Measurements from ENCODE around the gene SH3BGRL2.

SH3BGRL2 gene

DNA sequence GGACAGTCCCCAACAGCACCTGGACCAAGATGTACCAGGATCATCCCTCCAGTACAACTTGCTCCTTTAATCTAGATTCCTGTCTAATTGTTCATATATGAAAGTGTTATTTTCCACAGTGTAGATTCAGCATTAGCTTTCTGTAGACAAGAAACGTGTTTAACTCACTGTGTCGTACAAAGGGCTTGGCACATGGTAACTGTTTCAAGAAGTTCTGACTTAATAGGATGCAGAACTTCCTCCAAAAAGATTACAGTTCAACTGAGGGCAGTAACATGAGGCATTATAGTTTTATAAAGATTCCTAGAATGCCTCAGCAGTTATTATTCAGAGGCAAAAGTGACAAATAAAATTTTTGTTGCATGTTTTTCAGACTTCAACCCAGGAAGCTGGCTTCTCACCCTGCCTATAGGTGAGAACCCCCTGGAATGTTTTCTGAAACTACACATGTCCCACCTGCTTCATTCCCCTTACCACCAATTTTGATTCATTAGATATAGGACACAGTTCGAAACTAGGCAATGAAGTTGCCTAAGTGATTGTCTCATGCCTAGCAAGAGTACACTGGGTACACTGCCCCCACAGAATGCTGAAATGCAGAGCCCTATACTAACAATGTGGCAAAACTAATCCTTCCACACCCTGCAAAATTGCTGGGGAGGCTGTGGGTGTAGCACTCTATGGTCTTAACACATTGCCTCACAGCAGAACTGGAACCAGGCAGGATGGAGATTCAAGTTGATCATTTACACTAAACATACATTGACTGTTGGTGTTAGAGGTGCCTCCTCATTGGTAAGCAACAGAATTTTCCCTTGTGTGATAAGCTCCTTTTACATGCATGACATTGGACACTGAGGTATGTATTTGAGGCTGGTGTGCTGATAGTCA is 22.6 kb upstream of the SH3BGRL2 start:
- no peaks in the 10 kb centered on the region for H3K27me3 ChIP-seq (replicated peaks in 2 of 5; ENCODE audit: control insufficient read depth in 4 of 5, insufficient read depth in 5 of 5, low read length in 4 of 5)
- ChIA-PET CTCF (no interaction called here), POLR2A (no interaction called here)
- no peaks in the 10 kb centered on the region for H3K9me3 ChIP-seq (ENCODE audit: control extremely low read depth in 1 of 5, control insufficient read depth in 4 of 5, insufficient read depth in 2 of 5, low read depth in 1 of 5, low read length in 4 of 5)
- no peak overlapping the region for H3K27ac ChIP-seq (ENCODE audit: insufficient read depth in 1 of 2, low read depth in 1 of 2, low read length in 2 of 2, poor library complexity in 1 of 2, severe bottlenecking in 2 of 2)
- WGBS (ENCODE audit: insufficient coverage), result 88% methylated on average over 1 of the region's 3 CpGs
- no peaks in the 10 kb centered on the region for H3K36me3 ChIP-seq (ENCODE audit: control insufficient read depth in 4 of 4, insufficient read depth in 4 of 4, low read length in 3 of 4)
- no peak for DNase-seq
- no peak overlapping the region for H3K4me3 ChIP-seq (ENCODE audit: control insufficient read depth in 1 of 7, extremely low read depth in 1 of 7, insufficient read depth in 4 of 7, low read depth in 2 of 7, low read length in 6 of 7)
- no peaks in the 10 kb centered on the region for H3K4me1 ChIP-seq (ENCODE audit: control extremely low read depth in 1 of 4, control insufficient read depth in 4 of 4, insufficient read depth in 4 of 4, low read length in 3 of 4)

DNA sequence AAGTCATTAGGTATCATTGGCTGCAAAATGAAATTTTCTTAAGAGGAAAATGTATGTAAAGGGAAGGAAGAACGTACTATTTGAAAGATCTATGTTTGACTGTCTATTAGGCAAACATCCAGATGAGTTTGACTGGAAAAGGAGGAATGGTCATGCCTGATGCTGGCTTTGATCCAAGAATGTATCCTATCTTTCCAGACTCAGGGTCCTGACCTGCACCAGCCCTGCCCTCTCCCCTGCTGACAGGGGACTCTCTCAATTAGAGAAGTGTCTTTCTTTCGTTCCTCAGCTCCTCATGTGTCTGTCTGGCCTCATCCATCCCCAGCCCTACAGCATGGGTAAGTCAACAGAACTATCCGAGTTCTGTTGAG is 21.9 kb upstream of the SH3BGRL2 start:
- H3K27me3 ChIP-seq (replicated peaks in 2 of 5; ENCODE audit: control insufficient read depth in 4 of 5, insufficient read depth in 5 of 5, low read length in 4 of 5), result no peaks in the 10 kb centered on the region
- POLR2A ChIA-PET, result no interaction called here
- H3K27ac ChIP-seq (ENCODE audit: insufficient read depth in 1 of 2, low read depth in 1 of 2, low read length in 2 of 2, poor library complexity in 1 of 2, severe bottlenecking in 2 of 2), result no peak overlapping the region
- DNase-seq, result no peak
- H3K4me1 ChIP-seq (ENCODE audit: control extremely low read depth in 1 of 4, control insufficient read depth in 4 of 4, insufficient read depth in 4 of 4, low read length in 3 of 4), result no peaks in the 10 kb centered on the region
- no peaks in the 10 kb centered on the region for H3K36me3 ChIP-seq (ENCODE audit: control insufficient read depth in 4 of 4, insufficient read depth in 4 of 4, low read length in 3 of 4)
- 95% methylated on average over 3 of the region's 3 CpGs for WGBS (ENCODE audit: insufficient coverage)
- H3K9me3 ChIP-seq (ENCODE audit: control extremely low read depth in 1 of 5, control insufficient read depth in 4 of 5, insufficient read depth in 2 of 5, low read depth in 1 of 5, low read length in 4 of 5), result no peaks in the 10 kb centered on the region
- no peak overlapping the region for H3K4me3 ChIP-seq (ENCODE audit: control insufficient read depth in 1 of 7, extremely low read depth in 1 of 7, insufficient read depth in 4 of 7, low read depth in 2 of 7, low read length in 6 of 7)
- CTCF ChIA-PET, result no interaction called here

DNA sequence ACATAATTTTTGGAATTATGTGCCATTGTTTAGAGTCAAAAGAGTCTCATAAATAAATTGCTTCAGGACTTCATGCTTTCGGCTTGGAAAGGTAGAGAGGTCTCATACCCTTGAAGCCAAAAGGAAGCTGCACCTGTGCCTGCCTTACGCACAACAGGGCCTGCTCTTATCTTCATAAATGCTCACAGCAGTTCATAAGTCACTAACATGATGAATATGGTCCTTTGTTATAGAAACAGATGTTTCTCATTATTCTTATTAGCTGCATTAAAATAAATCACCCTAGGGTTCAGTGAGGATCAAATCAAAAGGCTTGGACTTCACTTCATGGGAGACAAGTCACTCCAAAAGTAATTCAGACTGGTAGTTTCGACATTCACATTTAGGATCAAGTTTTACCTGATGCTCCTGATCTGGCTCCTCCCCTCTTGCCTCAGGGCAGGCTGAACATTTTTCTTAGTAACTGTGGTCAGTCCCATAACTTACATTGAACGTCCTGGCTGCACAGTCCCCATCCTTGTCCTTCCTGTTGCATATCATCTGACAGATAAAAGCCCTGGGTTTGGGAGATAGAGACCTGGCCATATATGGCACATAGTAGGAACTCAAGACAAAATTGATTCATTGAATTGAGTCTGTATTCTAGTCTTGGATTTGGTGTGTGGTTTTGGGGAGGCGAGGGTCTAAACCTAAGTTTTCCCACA is 20.7 kb upstream of the SH3BGRL2 start:
- Histone ChIP-seq H3K4me1 (ENCODE audit: control extremely low read depth in 1 of 4, control insufficient read depth in 4 of 4, insufficient read depth in 4 of 4, low read length in 3 of 4) (peaks cover 0 to 3% (median 0%) of the 10 kb centered on the region in 4 experiments), H3K9me3 (ENCODE audit: control extremely low read depth in 1 of 5, control insufficient read depth in 4 of 5, insufficient read depth in 2 of 5, low read depth in 1 of 5, low read length in 4 of 5) (no peaks in the 10 kb centered on the region), H3K36me3 (ENCODE audit: control insufficient read depth in 4 of 4, insufficient read depth in 4 of 4, low read length in 3 of 4) (no peaks in the 10 kb centered on the region), H3K27me3 (replicated peaks in 2 of 5; ENCODE audit: control insufficient read depth in 4 of 5, insufficient read depth in 5 of 5, low read length in 4 of 5) (no peaks in the 10 kb centered on the region), H3K27ac (ENCODE audit: insufficient read depth in 1 of 2, low read depth in 1 of 2, low read length in 2 of 2, poor library complexity in 1 of 2, severe bottlenecking in 2 of 2) (no peak overlapping the region), H3K4me3 (ENCODE audit: control insufficient read depth in 1 of 7, extremely low read depth in 1 of 7, insufficient read depth in 4 of 7, low read depth in 2 of 7, low read length in 6 of 7) (no peak overlapping the region)
- POLR2A ChIA-PET, result no interaction called here
- 75% methylated on average over 2 of the region's 5 CpGs for WGBS (ENCODE audit: insufficient coverage)
- no peak for DNase-seq
- CTCF ChIA-PET, result interaction anchor here (1.3 kb wide), 1 partner anchor 11 kb away, joined by 4 read pairs; no protein-coding TSS in a partner anchor

- H3K4me3 ChIP-seq (ENCODE audit: control insufficient read depth in 1 of 7, extremely low read depth in 1 of 7, insufficient read depth in 4 of 7, low read depth in 2 of 7, low read length in 6 of 7), result no peak overlapping the region
- H3K9me3 ChIP-seq (ENCODE audit: control extremely low read depth in 1 of 5, control insufficient read depth in 4 of 5, insufficient read depth in 2 of 5, low read depth in 1 of 5, low read length in 4 of 5), result no peaks in the 10 kb centered on the region
- DNase-seq, result no peak
- no peak overlapping the region for H3K27ac ChIP-seq (ENCODE audit: insufficient read depth in 1 of 2, low read depth in 1 of 2, low read length in 2 of 2, poor library complexity in 1 of 2, severe bottlenecking in 2 of 2)
- CTCF ChIA-PET, result no interaction called here
- POLR2A ChIA-PET, result no interaction called here
- H3K36me3 ChIP-seq (ENCODE audit: control insufficient read depth in 4 of 4, insufficient read depth in 4 of 4, low read length in 3 of 4), result no peaks in the 10 kb centered on the region
- no CpG with 5 or more reads among the region's 2 CpGs for WGBS (ENCODE audit: insufficient coverage)
- no peaks in the 10 kb centered on the region for H3K27me3 ChIP-seq (replicated peaks in 2 of 5; ENCODE audit: control insufficient read depth in 4 of 5, insufficient read depth in 5 of 5, low read length in 4 of 5)
- peaks cover 0 to 3% (median 0%) of the 10 kb centered on the region in 4 experiments for H3K4me1 ChIP-seq (ENCODE audit: control extremely low read depth in 1 of 4, control insufficient read depth in 4 of 4, insufficient read depth in 4 of 4, low read length in 3 of 4)
Observed at GRCh38 chr6:79612457-79612856, 18.7 kb upstream of the SH3BGRL2 start.

GRCh38 chr6:79612918-79613317 is 18.2 kb upstream of the SH3BGRL2 start:
- 100% methylated on average over 2 of the region's 2 CpGs for WGBS (ENCODE audit: insufficient coverage)
- POLR2A ChIA-PET, result no interaction called here
- no peak overlapping the region for H3K4me3 ChIP-seq (ENCODE audit: control insufficient read depth in 1 of 7, extremely low read depth in 1 of 7, insufficient read depth in 4 of 7, low read depth in 2 of 7, low read length in 6 of 7)
- CTCF ChIA-PET, result interaction anchor here (1.7 kb wide), 1 partner anchor 59 kb away, joined by 4 read pairs; no protein-coding TSS in a partner anchor
- H3K27me3 ChIP-seq (replicated peaks in 2 of 5; ENCODE audit: control insufficient read depth in 4 of 5, insufficient read depth in 5 of 5, low read length in 4 of 5), result no peaks in the 10 kb centered on the region
- no peak for DNase-seq
- peaks cover 0 to 3% (median 0%) of the 10 kb centered on the region in 4 experiments for H3K4me1 ChIP-seq (ENCODE audit: control extremely low read depth in 1 of 4, control insufficient read depth in 4 of 4, insufficient read depth in 4 of 4, low read length in 3 of 4)
- H3K9me3 ChIP-seq (ENCODE audit: control extremely low read depth in 1 of 5, control insufficient read depth in 4 of 5, insufficient read depth in 2 of 5, low read depth in 1 of 5, low read length in 4 of 5), result no peaks in the 10 kb centered on the region
- no peak overlapping the region for H3K27ac ChIP-seq (ENCODE audit: insufficient read depth in 1 of 2, low read depth in 1 of 2, low read length in 2 of 2, poor library complexity in 1 of 2, severe bottlenecking in 2 of 2)
- no peaks in the 10 kb centered on the region for H3K36me3 ChIP-seq (ENCODE audit: control insufficient read depth in 4 of 4, insufficient read depth in 4 of 4, low read length in 3 of 4)

DNA sequence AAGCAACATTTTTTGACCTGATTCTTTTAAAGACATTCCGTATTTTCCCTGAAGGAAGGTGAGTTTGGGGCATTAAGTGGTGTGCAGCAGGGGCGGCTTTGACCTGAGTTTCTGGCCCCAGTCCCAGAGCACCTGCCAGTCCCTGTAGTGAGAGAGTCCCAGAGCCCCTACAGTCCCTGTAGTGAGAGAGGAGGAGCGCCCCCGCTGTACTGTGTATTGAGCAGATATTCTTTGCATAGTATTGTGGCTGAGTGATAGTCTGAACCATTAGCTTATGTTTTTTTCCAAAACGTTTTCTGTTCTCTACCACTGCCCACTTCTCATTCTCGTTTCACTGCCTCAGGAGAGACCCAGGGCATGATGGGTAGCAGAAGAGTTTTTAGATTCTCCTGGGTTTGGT is 17.2 kb upstream of the SH3BGRL2 start:
- DNase-seq, result no peak
- H3K4me3 ChIP-seq (ENCODE audit: control insufficient read depth in 1 of 7, extremely low read depth in 1 of 7, insufficient read depth in 4 of 7, low read depth in 2 of 7, low read length in 6 of 7), result no peak overlapping the region
- ChIA-PET POLR2A (no interaction called here), CTCF (interaction anchor here (1.7 kb wide), 2 partner anchors 18 to 58 kb away, joined by 4 read pairs; no protein-coding TSS in a partner anchor)
- H3K27me3 ChIP-seq (replicated peaks in 2 of 5; ENCODE audit: control insufficient read depth in 4 of 5, insufficient read depth in 5 of 5, low read length in 4 of 5), result no peaks in the 10 kb centered on the region
- no peaks in the 10 kb centered on the region for H3K36me3 ChIP-seq (ENCODE audit: control insufficient read depth in 4 of 4, insufficient read depth in 4 of 4, low read length in 3 of 4)
- peaks cover 0 to 3% (median 0%) of the 10 kb centered on the region in 4 experiments for H3K4me1 ChIP-seq (ENCODE audit: control extremely low read depth in 1 of 4, control insufficient read depth in 4 of 4, insufficient read depth in 4 of 4, low read length in 3 of 4)
- H3K27ac ChIP-seq (ENCODE audit: insufficient read depth in 1 of 2, low read depth in 1 of 2, low read length in 2 of 2, poor library complexity in 1 of 2, severe bottlenecking in 2 of 2), result no peak overlapping the region
- no peaks in the 10 kb centered on the region for H3K9me3 ChIP-seq (ENCODE audit: control extremely low read depth in 1 of 5, control insufficient read depth in 4 of 5, insufficient read depth in 2 of 5, low read depth in 1 of 5, low read length in 4 of 5)
- WGBS (ENCODE audit: insufficient coverage), result 98% methylated on average over 6 of the region's 6 CpGs
